K562 (cell line): ENCODE results near the gene DLGAP5. TPM values are rescaled to one million over a fixed set of nuclear protein-coding genes. Genes with fewer than 3 reads are reported as not detected.

Source experiments
- CXXC5 ChIP-seq: fragments of 250-450 bp; sonication (Bioruptor Pico); IDR thresholded peaks from 2 replicates; pipeline ENCODE4 v1.8.0; 2022; ENCODE audit warnings: inconsistent platforms, mild to moderate bottlenecking, moderate library complexity
- DDX20 ChIP-seq: fragments of 450-650 bp; IDR thresholded peaks from 2 replicates; pipeline ENCODE4 v1.6.1; 2016; ENCODE audit warnings: missing genetic modification characterization, low read depth, mild to moderate bottlenecking, missing compliant biosample characterization, moderate library complexity
- DPF2 ChIP-seq: fragments of 450-650 bp; IDR thresholded peaks from 2 replicates; pipeline ENCODE4 v1.6.1; 2016
- FOSL1 ChIP-seq: fragments of 200-800 bp; sonication (Bioruptor generic); conservative IDR thresholded peaks from 2 replicates; pipeline ENCODE4 v1.6.1; 2016; ENCODE audit warnings: missing genetic modification characterization, missing compliant biosample characterization
- JUN ChIP-seq, 2 experiments: sonication (generic) in 1 of 2; formaldehyde crosslinking in 1 of 2; IDR thresholded peaks; 2 replicates each; pipeline versions ENCODE4 v1.6.1 to v1.8.0; 2012 to 2022; ENCODE audit warnings: borderline replicate concordance in 2 of 2, mild to moderate bottlenecking in 2 of 2, improper control_type of control experiment in 1 of 2, low read depth in 1 of 2, low read length in 1 of 2, missing genetic modification reagents in 1 of 2
- PKNOX1 ChIP-seq: fragments of 450-650 bp; IDR thresholded peaks from 2 replicates; pipeline ENCODE4 v1.6.1; 2016
- RBFOX2 ChIP-seq: fragments of 200-400 bp; formaldehyde crosslinking; IDR thresholded peaks from 2 replicates; pipeline ENCODE4 v1.6.1; 2017; ENCODE audit warnings: low read depth, mild to moderate bottlenecking, low read length, moderate library complexity
- STAT5A ChIP-seq: IDR thresholded peaks from 2 replicates; pipeline ENCODE4 v1.6.1; 2012; ENCODE audit warnings: low read length, inconsistent platforms, borderline replicate concordance
- TEAD1 ChIP-seq, 2 experiments: fragments of 450-650 bp in 1 of 2; sonication (generic) in 1 of 2; formaldehyde crosslinking; IDR thresholded peaks; 2 replicates each; pipeline versions ENCODE4 v1.4.0 to v1.8.0; 2020 to 2022; ENCODE audit warnings: mild to moderate bottlenecking in 2 of 2, missing genetic modification reagents in 1 of 2
- TRIM24 ChIP-seq, 2 experiments: fragments of 450-650 bp; IDR thresholded peaks; 2 replicates each; pipeline ENCODE4 v1.6.1; 2016
- ZBTB7A ChIP-seq: IDR thresholded peaks from 2 replicates; pipeline ENCODE4 v1.6.1; 2011; ENCODE audit warnings: low read depth, mild to moderate bottlenecking, low read length, moderate library complexity, borderline replicate concordance; ENCODE audit not compliant: control insufficient read depth
- ZNF583 ChIP-seq: fragments of 250-450 bp; sonication (Bioruptor Pico); IDR thresholded peaks from 2 replicates; pipeline ENCODE4 v1.4.0; 2020
- ZNF592 ChIP-seq: fragments of 450-650 bp; IDR thresholded peaks from 2 replicates; pipeline ENCODE4 v1.6.1; 2017; ENCODE audit warnings: antibody characterized with exemption, mild to moderate bottlenecking
- ZNF639 ChIP-seq, 2 experiments: fragments of 200-800 bp in 1 of 2; sonication (Bioruptor generic) in 1 of 2; sonication (generic) in 1 of 2; formaldehyde crosslinking in 1 of 2; IDR thresholded peaks in 1 of 2; conservative IDR thresholded peaks in 1 of 2; 2 replicates each; pipeline versions ENCODE4 v1.5.0 to v1.6.1; 2016 to 2020; ENCODE audit warnings: missing compliant biosample characterization in 1 of 2, missing genetic modification characterization in 1 of 2, missing genetic modification reagents in 1 of 2
- polyA plus RNA-seq, 8 experiments: library from polyadenylated mRNA; depleted of rRNA in 4 of 8; stranded (reverse) in 5 of 8; unstranded in 3 of 8; fragments of >200 nt; fragmentation: Nextera tagmentation in 2 of 8; fragmentation: Illumina TruSeq in 1 of 8; extraction: Ambion mirVana in 2 of 8; extraction: Trizol in 1 of 8; gene quantifications; 2 replicates each; pipeline versions ENCODE4 v1.2.1 to v1.2.3, GENCODE V29; 2011 to 2014; ENCODE audit warnings: inconsistent platforms in 1 of 8, missing spikeins in 1 of 8
- total RNA-seq, 7 experiments: library from RNA; depleted of rRNA in 6 of 7; stranded (reverse); fragments of >200 nt in 6 of 7; fragmentation: Illumina TruSeq in 2 of 7; extraction: Trizol in 2 of 7; gene quantifications; 2 replicates each; pipeline versions ENCODE4 v1.2.1 to v1.2.3, GENCODE V29; 2011 to 2021; ENCODE audit warnings: low replicate concordance in 1 of 7
- TF ChIP-seq, protein P1 (sequence below): fragments of 250-450 bp; sonication (Bioruptor Pico); IDR thresholded peaks from 2 replicates; pipeline ENCODE4 v1.4.0; 2020; ENCODE audit warnings: mild to moderate bottlenecking, moderate library complexity, borderline replicate concordance

DLGAP5 gene
- total and polyA plus RNA-seq, 9 of the 15 experiments (the other 6 are each of a cell fraction or from before 2014, with no cell fraction given), result 39.1 to 80.0 (median 59.9) TPM

DNA sequence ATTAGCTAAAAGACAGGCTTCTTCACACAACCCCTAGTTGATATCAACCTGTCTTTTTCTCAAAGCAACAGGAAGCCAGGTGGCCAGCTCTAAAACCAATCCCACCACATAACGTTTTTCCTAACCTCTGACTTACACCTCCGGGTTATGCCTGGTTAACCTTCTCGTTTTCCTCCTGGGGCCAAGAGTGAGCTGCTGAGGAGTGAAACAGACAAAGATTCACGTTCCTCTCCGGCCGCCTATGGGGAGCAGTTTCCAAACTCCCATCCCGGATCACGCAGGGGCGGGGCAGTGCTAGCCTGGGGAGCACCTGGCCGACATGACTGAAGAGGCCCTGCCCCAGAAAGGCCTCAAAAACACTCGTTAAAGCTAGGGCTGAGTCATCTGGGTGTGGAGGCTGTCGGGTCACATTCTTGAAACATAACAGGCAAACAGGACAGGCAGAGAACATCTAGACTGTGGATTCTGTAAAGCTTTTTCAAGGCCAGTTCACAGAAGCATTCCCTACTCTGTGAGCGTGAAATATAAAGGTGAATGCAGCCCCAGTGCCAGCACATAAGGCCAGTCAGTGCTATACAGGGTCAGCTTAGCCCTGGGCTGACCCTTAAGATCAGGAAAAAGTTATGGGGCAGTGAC lies 88.3 kb downstream of the DLGAP5 start (continued):
- TF ChIP-seq, protein P1, sequence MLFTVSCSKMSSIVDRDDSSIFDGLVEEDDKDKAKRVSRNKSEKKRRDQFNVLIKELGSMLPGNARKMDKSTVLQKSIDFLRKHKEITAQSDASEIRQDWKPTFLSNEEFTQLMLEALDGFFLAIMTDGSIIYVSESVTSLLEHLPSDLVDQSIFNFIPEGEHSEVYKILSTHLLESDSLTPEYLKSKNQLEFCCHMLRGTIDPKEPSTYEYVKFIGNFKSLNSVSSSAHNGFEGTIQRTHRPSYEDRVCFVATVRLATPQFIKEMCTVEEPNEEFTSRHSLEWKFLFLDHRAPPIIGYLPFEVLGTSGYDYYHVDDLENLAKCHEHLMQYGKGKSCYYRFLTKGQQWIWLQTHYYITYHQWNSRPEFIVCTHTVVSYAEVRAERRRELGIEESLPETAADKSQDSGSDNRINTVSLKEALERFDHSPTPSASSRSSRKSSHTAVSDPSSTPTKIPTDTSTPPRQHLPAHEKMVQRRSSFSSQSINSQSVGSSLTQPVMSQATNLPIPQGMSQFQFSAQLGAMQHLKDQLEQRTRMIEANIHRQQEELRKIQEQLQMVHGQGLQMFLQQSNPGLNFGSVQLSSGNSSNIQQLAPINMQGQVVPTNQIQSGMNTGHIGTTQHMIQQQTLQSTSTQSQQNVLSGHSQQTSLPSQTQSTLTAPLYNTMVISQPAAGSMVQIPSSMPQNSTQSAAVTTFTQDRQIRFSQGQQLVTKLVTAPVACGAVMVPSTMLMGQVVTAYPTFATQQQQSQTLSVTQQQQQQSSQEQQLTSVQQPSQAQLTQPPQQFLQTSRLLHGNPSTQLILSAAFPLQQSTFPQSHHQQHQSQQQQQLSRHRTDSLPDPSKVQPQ (CRISPR knock-in tag), result no peak
- TF ChIP-seq ZNF639 (CRISPR knock-in tag; conservative IDR thresholded peaks at IDR 0.05 in 1 of 2, IDR thresholded peaks at IDR 0.05 in 1 of 2), result peak in 1 of 2 experiments; percentile 73; a peak in 2 of 4 replicates
- peak; percentile 92 for TF ChIP-seq FOSL1 (tag)
- peak; percentile 54 for TF ChIP-seq PKNOX1
- TF ChIP-seq DPF2, result peak; percentile 77
- TF ChIP-seq ZNF592, result peak; percentile 90
- TF ChIP-seq TEAD1 (CRISPR knock-in tag; IDR thresholded peaks at IDR 0.05), result peak; percentile 55 to 73; a peak in 2 of 4 replicates
- peak; percentile 57 for TF ChIP-seq RBFOX2
- no peak for TF ChIP-seq STAT5A
- TF ChIP-seq DDX20, result no peak
- 0 out of 4 replicates have a peak, but pooled peaks of 1 of the 2 experiments have one; percentile 34 for TF ChIP-seq TRIM24 (IDR thresholded peaks at IDR 0.05)
- peak; percentile 72 for TF ChIP-seq CXXC5 (CRISPR knock-in tag)
- TF ChIP-seq ZBTB7A, result no peak
- TF ChIP-seq JUN (IDR thresholded peaks at IDR 0.05; ENCODE audit: borderline replicate concordance, low read depth, low read length), result peak; percentile 87
- TF ChIP-seq JUN (CRISPR knock-in tag; IDR thresholded peaks at IDR 0.05; ENCODE audit: borderline replicate concordance), result no peak
- peak; percentile 75 for TF ChIP-seq ZNF583 (CRISPR knock-in tag)
